GM23338 (cell line): ENCODE results near the gene TBCD. TPM values are rescaled to one million over a fixed set of nuclear protein-coding genes. Genes with fewer than 3 reads are reported as not detected.
"Not testable (repeated sequence)": the region's sequence is repeated elsewhere in the genome, so short reads cannot be mapped to it uniquely, and the experiment has no call there.

Experiments used
- ATAC-seq: fragments of 200-7000 bp; cut with Tn5 transposase; 3 replicates; pipeline ENCODE4 v1.9.1; 2020
- DNase-seq: peaks from one replicate; pipeline ENCODE4 v3.0.0-alpha.2; 2015; ENCODE audit warnings: low spot score
- H2AFZ ChIP-seq: fragments of 200-600 bp; sonication (generic); 2 replicates; pipeline ENCODE4 v1.8.0; 2016; ENCODE audit warnings: antibody characterized with exemption, mild to moderate bottlenecking, moderate library complexity
- H3F3A ChIP-seq: fragments of 200-600 bp; sonication (generic); replicated peaks from 2 replicates; pipeline ENCODE4 v1.8.0; 2017; ENCODE audit warnings: antibody characterized with exemption, mixed run types, low read depth
- H3K27ac ChIP-seq: fragments of 200-600 bp; sonication (generic); 2 replicates; pipeline ENCODE4 v1.6.1; 2016; ENCODE audit warnings: low read depth
- H3K27me3 ChIP-seq: fragments of 200-600 bp; sonication (generic); 2 replicates; pipeline ENCODE4 v1.8.0; 2016; ENCODE audit warnings: mild to moderate bottlenecking, mixed run types, moderate library complexity; ENCODE audit not compliant: insufficient read depth
- H3K36me3 ChIP-seq: fragments of 200-600 bp; sonication (generic); 2 replicates; pipeline ENCODE4 v1.8.0; 2016; ENCODE audit warnings: mild to moderate bottlenecking; ENCODE audit not compliant: insufficient read depth
- H3K4me1 ChIP-seq: fragments of 200-600 bp; sonication (generic); 2 replicates; pipeline ENCODE4 v1.8.0; 2016; ENCODE audit warnings: mild to moderate bottlenecking, moderate library complexity; ENCODE audit not compliant: insufficient read depth
- H3K4me2 ChIP-seq: fragments of 200-600 bp; sonication (generic); 2 replicates; pipeline ENCODE4 v1.7.1; 2017; ENCODE audit warnings: mixed run types
- H3K4me3 ChIP-seq: fragments of 200-600 bp; sonication (generic); 2 replicates; pipeline ENCODE4 v1.6.1; 2016; ENCODE audit warnings: mixed run types
- H3K79me2 ChIP-seq: fragments of 200-600 bp; sonication (generic); replicated peaks from 2 replicates; pipeline ENCODE4 v1.8.0; 2017; ENCODE audit warnings: mild to moderate bottlenecking; ENCODE audit not compliant: insufficient read depth
- H3K9me2 ChIP-seq: fragments of 200-600 bp; sonication (generic); 2 replicates; pipeline ENCODE4 v1.8.0; 2017; ENCODE audit not compliant: insufficient read depth
- H4K20me1 ChIP-seq: fragments of 200-600 bp; sonication (generic); replicated peaks from 2 replicates; pipeline ENCODE4 v1.8.0; 2017; ENCODE audit warnings: mild to moderate bottlenecking; ENCODE audit not compliant: insufficient read depth
- H3K27ac Mint-ChIP-seq: 2 replicates; pipeline ENCODE4 v1.8.0; 2020; ENCODE audit warnings: inconsistent platforms, mild to moderate bottlenecking, moderate library complexity, mixed read lengths
- H3K27me3 Mint-ChIP-seq: 3 replicates; pipeline ENCODE4 v1.8.0; 2022; ENCODE audit warnings: low read depth, mild to moderate bottlenecking, moderate library complexity, mixed read lengths, inconsistent platforms; ENCODE audit not compliant: insufficient read depth, poor library complexity
- H3K36me3 Mint-ChIP-seq: 3 replicates; pipeline ENCODE4 v1.8.0; 2021; ENCODE audit warnings: low read depth, mild to moderate bottlenecking, inconsistent platforms, moderate library complexity, mixed read lengths
- H3K4me1 Mint-ChIP-seq: 3 replicates; pipeline ENCODE4 v1.8.0; 2020; ENCODE audit warnings: mild to moderate bottlenecking, inconsistent platforms, mixed read lengths
- H3K4me3 Mint-ChIP-seq: 3 replicates; pipeline ENCODE4 v1.8.0; 2021; ENCODE audit warnings: moderate library complexity, mild to moderate bottlenecking, inconsistent platforms, mixed read lengths
- H3K9me3 Mint-ChIP-seq: 3 replicates; pipeline ENCODE4 v1.8.0; 2020; ENCODE audit warnings: moderate library complexity, mild to moderate bottlenecking, inconsistent platforms, mixed read lengths
- CREB1 ChIP-seq: fragments of 250-450 bp; sonication (Bioruptor Pico); IDR thresholded peaks from 2 replicates; pipeline ENCODE4 v1.5.0; 2020; ENCODE audit warnings: low read depth, mild to moderate bottlenecking, moderate library complexity
- CTCF ChIP-seq, 2 experiments: fragments of 200-600 bp in 1 of 2; sonication (generic) in 1 of 2; conservative IDR thresholded peaks; 2 replicates each; pipeline versions ENCODE4 v1.5.1 to v1.6.1; 2016 to 2017; ENCODE audit warnings: antibody characterized with exemption in 2 of 2, low read depth in 2 of 2, mild to moderate bottlenecking in 2 of 2, moderate library complexity in 1 of 2
- EZH2 ChIP-seq: fragments of 200-600 bp; sonication (generic); IDR thresholded peaks from one replicate; pipeline ENCODE4 v1.8.0; 2017; ENCODE audit warnings: antibody characterized with exemption, mild to moderate bottlenecking, low read depth; ENCODE audit not compliant: unreplicated experiment
- EZH2phosphoT487 ChIP-seq: fragments of 200-600 bp; sonication (generic); IDR thresholded peaks from one replicate; pipeline ENCODE4 v1.8.1; 2018; ENCODE audit warnings: antibody characterized with exemption; ENCODE audit not compliant: unreplicated experiment
- NANOG ChIP-seq: IDR thresholded peaks from 2 replicates; pipeline ENCODE4 v1.6.1; 2016; ENCODE audit warnings: antibody characterized with exemption, borderline replicate concordance
- POLR2AphosphoS5 ChIP-seq: IDR thresholded peaks from 2 replicates; pipeline ENCODE4 v1.6.1; 2016; ENCODE audit warnings: antibody characterized with exemption, low read depth
- ZNF114 ChIP-seq: fragments of 250-450 bp; sonication (Bioruptor Pico); IDR thresholded peaks from 2 replicates; pipeline ENCODE4 v1.5.0; 2020; ENCODE audit warnings: mild to moderate bottlenecking, moderate library complexity
- ZNF331 ChIP-seq: fragments of 250-450 bp; sonication (Bioruptor Pico); IDR thresholded peaks from 2 replicates; pipeline ENCODE4 v1.5.0; 2020; ENCODE audit warnings: low read depth, mild to moderate bottlenecking, moderate library complexity
- polyA plus RNA-seq: library from polyadenylated mRNA; unstranded; fragments of >200 nt; fragmentation: Nextera tagmentation; extraction: Ambion mirVana; gene quantifications from 2 replicates; pipeline ENCODE4 v1.2.1, GENCODE V29; 2016
- total RNA-seq: library from RNA; depleted of rRNA; stranded (reverse); fragments of >200 nt; shearing (Covaris generic); gene quantifications from 2 replicates; pipeline ENCODE4 v1.2.3, GENCODE V29; 2014
- TF ChIP-seq, protein P1 (sequence below): fragments of 250-450 bp; sonication (Bioruptor Pico); IDR thresholded peaks from 2 replicates; pipeline ENCODE4 v1.5.0; 2020; ENCODE audit warnings: mild to moderate bottlenecking, moderate library complexity

The TBCD gene
- total and polyA plus RNA-seq, 2 experiments from 2014 or later = 75.0 to 116 TPM

DNA sequence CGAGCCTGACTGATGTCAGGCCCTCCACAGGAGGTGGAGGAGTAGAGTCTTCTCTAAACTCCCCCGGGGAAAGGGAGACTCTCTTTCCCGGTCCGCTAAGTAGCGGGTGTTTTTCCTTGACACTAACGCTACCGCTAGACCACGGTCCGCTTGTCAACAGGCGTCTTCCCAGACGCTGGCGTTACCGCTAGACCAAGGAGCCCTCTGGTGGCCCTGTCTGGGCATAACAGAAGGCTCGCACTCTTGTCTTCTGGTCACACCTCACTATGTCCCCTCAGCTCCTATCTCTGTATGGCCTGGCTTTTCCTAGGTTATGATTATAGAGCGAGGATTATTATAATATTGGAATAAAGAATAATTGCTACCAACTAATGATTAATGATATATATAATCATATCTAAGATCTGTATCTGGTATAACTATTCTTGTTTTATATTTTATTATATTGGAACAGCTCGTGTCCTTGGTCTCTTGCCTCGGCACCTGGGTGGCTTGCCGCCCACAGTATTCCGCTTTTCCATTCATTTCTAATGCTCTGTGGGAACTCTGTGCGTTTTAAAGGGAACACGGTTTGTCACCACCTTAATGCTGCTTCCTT, 26.0 kb downstream of the TBCD start:
- peaks cover 53% of the 10 kb centered on the region for H3K36me3 Mint-ChIP-seq
- H3K4me3 Mint-ChIP-seq, H3F3A ChIP-seq, H3K4me3 ChIP-seq, H3K9me2 ChIP-seq, H3K4me2 ChIP-seq, H2AFZ ChIP-seq, H3K27me3 ChIP-seq, DNase-seq, H3K27ac ChIP-seq, H3K4me1 ChIP-seq, H3K27ac Mint-ChIP-seq, ATAC-seq, H3K9me3 Mint-ChIP-seq, H3K4me1 Mint-ChIP-seq: not testable (repeated sequence)
- peaks cover 32% of the 10 kb centered on the region for H3K79me2 ChIP-seq
- peak; percentile 36 to 44 for TF ChIP-seq CTCF (conservative IDR thresholded peaks at IDR 0.05; ENCODE audit: low read depth in 2 of 2)
- peaks cover 13% of the 10 kb centered on the region; the same call in 1 of the 2 replicates for H3K36me3 ChIP-seq
- H3K27me3 Mint-ChIP-seq = peaks cover 14% of the 10 kb centered on the region
- H4K20me1 ChIP-seq = peaks cover 25% of the 10 kb centered on the region

DNA sequence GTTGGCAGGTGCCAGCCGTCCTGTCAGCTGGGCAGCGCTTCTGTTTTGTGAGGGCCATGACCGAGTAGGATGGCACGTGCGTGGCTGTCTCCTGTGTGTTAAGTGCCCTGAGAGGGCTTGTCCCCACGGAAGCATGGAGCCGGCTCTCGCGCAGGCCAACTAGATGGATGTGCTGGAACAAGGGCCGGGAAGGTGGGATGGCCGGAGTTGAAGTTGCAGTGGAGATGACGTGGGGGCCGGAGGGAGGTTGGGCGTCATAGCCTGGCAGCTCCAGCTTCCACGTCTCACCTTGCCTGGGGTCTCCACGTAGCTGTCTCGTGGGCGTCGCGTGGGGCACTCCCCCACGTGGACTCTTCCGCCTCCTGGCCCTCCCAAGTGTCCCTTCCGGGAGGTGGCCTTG, 27.7 kb downstream of the TBCD start:
- Mint-ChIP-seq H3K36me3 (peaks cover 54% of the 10 kb centered on the region), H3K4me3 (no peak overlapping the region), H3K27me3 (peaks cover 22% of the 10 kb centered on the region), H3K9me3 (peaks cover 4% of the 10 kb centered on the region; the same call in 2 of the 3 replicates), H3K27ac (no peak overlapping the region), H3K4me1 (peaks cover 10% of the 10 kb centered on the region)
- Histone ChIP-seq H4K20me1 (peaks cover 20% of the 10 kb centered on the region), H3F3A (peaks cover 3% of the 10 kb centered on the region), H3K27ac (no peak overlapping the region), H3K9me2 (no peaks in the 10 kb centered on the region), H3K4me3 (no peak overlapping the region), H3K79me2 (peaks cover 42% of the 10 kb centered on the region), H3K36me3 (peaks cover 16% of the 10 kb centered on the region; the same call in 1 of the 2 replicates), H3K4me2 (no peak overlapping the region), H3K27me3 (no peaks in the 10 kb centered on the region), H3K4me1 (no peaks in the 10 kb centered on the region; the same call in 1 of the 2 replicates), H2AFZ (no peak overlapping the region)
- no peak for DNase-seq
- TF ChIP-seq CTCF (conservative IDR thresholded peaks at IDR 0.05; ENCODE audit: low read depth in 2 of 2) = no peak
- no peak for TF ChIP-seq NANOG
- TF ChIP-seq CREB1 = no peak
- no peak for TF ChIP-seq POLR2AphosphoS5
- TF ChIP-seq ZNF114 (CRISPR knock-in tag) = no peak
- TF ChIP-seq, protein P1, sequence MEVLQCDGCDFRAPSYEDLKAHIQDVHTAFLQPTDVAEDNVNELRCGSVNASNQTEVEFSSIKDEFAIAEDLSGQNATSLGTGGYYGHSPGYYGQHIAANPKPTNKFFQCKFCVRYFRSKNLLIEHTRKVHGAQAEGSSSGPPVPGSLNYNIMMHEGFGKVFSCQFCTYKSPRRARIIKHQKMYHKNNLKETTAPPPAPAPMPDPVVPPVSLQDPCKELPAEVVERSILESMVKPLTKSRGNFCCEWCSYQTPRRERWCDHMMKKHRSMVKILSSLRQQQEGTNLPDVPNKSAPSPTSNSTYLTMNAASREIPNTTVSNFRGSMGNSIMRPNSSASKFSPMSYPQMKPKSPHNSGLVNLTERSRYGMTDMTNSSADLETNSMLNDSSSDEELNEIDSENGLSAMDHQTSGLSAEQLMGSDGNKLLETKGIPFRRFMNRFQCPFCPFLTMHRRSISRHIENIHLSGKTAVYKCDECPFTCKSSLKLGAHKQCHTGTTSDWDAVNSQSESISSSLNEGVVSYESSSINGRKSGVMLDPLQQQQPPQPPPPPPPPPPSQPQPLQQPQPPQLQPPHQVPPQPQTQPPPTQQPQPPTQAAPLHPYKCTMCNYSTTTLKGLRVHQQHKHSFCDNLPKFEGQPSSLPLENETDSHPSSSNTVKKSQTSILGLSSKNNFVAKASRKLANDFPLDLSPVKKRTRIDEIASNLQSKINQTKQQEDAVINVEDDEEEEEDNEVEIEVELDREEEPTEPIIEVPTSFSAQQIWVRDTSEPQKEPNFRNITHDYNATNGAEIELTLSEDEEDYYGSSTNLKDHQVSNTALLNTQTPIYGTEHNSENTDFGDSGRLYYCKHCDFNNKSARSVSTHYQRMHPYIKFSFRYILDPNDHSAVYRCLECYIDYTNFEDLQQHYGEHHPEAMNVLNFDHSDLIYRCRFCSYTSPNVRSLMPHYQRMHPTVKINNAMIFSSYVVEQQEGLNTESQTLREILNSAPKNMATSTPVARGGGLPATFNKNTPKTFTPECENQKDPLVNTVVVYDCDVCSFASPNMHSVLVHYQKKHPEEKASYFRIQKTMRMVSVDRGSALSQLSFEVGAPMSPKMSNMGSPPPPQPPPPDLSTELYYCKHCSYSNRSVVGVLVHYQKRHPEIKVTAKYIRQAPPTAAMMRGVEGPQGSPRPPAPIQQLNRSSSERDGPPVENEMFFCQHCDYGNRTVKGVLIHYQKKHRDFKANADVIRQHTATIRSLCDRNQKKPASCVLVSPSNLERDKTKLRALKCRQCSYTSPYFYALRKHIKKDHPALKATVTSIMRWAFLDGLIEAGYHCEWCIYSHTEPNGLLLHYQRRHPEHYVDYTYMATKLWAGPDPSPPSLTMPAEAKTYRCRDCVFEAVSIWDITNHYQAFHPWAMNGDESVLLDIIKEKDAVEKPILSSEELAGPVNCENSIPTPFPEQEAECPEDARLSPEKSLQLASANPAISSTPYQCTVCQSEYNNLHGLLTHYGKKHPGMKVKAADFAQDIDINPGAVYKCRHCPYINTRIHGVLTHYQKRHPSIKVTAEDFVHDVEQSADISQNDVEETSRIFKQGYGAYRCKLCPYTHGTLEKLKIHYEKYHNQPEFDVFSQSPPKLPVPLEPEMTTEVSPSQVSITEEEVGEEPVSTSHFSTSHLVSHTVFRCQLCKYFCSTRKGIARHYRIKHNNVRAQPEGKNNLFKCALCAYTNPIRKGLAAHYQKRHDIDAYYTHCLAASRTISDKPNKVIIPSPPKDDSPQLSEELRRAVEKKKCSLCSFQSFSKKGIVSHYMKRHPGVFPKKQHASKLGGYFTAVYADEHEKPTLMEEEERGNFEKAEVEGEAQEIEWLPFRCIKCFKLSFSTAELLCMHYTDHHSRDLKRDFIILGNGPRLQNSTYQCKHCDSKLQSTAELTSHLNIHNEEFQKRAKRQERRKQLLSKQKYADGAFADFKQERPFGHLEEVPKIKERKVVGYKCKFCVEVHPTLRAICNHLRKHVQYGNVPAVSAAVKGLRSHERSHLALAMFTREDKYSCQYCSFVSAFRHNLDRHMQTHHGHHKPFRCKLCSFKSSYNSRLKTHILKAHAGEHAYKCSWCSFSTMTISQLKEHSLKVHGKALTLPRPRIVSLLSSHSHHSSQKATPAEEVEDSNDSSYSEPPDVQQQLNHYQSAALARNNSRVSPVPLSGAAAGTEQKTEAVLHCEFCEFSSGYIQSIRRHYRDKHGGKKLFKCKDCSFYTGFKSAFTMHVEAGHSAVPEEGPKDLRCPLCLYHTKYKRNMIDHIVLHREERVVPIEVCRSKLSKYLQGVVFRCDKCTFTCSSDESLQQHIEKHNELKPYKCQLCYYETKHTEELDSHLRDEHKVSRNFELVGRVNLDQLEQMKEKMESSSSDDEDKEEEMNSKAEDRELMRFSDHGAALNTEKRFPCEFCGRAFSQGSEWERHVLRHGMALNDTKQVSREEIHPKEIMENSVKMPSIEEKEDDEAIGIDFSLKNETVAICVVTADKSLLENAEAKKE = no peak
- TF ChIP-seq ZNF331 = no peak
- TF ChIP-seq EZH2 = no peak
- no peak for TF ChIP-seq EZH2phosphoT487
- ATAC-seq = no peak
